ENCODE results near the gene RMND5A. TPM values are rescaled to one million over a fixed set of nuclear protein-coding genes. Genes with fewer than 3 reads are reported as not detected.

The RMND5A gene
- total RNA-seq, 1 donor from 2014 or later: 29.1 TPM

- no peak for DNase-seq (ENCODE audit: extremely low read depth, low read depth, low spot score)
These were observed 40.3 kb downstream of the RMND5A start for GRCh38 chr2:86760371-86760770.

GRCh38 chr2:86764661-86765309 is 44.7 kb downstream of the RMND5A start:
- peak; percentile 20 for DNase-seq (ENCODE audit: extremely low read depth, low read depth, low spot score)

DNA sequence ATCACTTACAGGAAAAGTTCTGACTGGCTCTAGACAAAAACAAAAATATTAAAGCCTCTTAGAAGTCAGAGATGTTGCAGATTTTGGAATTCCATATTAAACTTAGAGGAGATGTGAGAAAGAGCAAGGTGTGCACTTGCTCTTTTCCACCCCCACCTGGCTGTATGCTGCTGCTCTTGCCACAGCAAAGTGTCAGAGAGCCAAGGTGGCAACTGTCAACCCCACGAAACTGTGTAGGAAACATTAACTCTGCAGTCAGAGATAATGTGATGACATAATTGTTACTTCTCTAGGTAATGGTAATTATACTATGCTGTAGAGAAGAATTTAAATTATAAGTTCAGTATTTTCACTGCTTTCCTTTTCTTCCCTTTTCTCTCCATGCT is 45.2 kb downstream of the RMND5A start:
- no peak for DNase-seq (ENCODE audit: extremely low read depth, low read depth, low spot score)

DNA sequence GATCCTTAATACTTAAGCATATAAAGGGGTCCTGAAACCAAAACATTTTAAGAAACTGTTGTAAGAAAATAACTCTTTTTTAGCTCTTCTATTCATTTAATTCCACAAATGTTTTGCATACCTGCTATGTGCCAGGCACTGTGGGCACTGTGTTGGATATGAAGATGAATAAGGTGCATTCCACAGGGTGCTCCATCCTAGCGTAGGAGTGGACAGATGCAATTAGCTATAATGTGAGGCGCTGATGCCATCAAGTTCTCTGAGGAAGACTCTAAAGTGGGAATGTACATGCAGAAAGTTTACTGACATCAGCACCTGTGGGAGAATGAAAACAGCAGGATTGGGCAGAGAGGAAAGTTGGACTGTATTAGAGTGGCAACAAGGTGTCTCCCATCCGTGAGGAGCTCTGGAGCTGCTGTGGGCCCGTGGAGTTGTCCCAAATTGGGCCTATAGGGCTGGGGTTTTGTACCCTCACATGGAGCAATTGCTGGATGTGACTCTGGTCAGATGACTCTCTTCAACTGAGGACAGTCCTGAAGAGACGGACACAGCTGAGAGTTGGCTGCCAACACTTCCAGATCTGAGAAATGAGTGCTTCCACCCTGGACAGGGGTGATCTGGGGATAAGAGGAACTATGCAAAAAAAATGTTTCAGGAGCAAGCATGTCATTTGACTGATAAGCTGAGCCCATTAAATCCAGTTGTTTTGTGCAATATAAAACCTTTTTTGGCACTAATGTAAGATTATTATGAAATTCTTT is 48.3 kb downstream of the RMND5A start:
- no peak for DNase-seq (ENCODE audit: extremely low read depth, low read depth, low spot score)

- no peak for DNase-seq (ENCODE audit: extremely low read depth, low read depth, low spot score)
These were observed 49.7 kb downstream of the RMND5A start for GRCh38 chr2:86769838-86770237.

GRCh38 chr2:86770816-86771301 is 50.8 kb downstream of the RMND5A start:
- no peak for DNase-seq (ENCODE audit: extremely low read depth, low read depth, low spot score)

DNA sequence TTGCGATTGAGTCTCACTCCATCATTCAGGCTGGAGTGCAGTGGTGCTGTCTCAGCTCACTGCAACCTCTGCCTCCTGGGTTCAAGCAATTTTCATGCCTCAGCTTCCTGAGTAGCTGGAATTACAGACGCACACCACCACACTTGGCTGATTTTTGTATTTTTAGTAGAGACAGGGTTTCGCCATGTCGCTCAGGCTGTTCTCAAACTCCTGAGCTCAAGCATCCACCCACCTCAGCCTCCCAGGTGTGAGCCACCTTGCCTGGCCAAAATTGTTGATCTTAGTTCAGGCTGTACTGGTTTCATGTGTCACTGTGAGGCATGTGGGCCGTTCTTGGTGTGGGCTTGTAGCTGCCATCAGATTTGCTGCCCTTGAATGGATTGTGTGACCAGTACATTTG is 52.5 kb downstream of the RMND5A start:
- DNase-seq (ENCODE audit: extremely low read depth, low read depth, low spot score): no peak

DNA sequence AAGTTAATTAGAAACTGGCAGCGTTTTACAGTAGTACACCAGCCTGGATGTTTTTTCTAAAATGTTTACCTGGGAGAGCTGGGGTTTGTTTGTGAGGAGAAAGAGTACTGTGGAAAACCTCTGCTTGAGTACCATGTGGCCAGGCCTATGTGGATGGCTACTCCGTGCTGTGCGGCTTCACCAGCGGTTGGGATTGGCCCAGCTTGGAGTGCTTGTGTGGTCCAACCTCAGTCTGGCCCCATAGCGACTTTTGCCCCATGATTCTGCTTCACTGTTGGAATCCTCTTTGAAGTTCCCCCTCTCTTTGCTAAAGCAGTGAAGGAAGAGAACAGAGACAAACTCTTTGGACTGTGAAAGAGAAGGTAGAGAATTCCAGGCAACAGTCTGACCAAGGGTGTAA is 54.8 kb downstream of the RMND5A start:
- DNase-seq (ENCODE audit: extremely low read depth, low read depth, low spot score): no peak

- DNase-seq (ENCODE audit: extremely low read depth, low read depth, low spot score): no peak
These were observed 55.2 kb downstream of the RMND5A start for GRCh38 chr2:86775338-86775737.

DNA sequence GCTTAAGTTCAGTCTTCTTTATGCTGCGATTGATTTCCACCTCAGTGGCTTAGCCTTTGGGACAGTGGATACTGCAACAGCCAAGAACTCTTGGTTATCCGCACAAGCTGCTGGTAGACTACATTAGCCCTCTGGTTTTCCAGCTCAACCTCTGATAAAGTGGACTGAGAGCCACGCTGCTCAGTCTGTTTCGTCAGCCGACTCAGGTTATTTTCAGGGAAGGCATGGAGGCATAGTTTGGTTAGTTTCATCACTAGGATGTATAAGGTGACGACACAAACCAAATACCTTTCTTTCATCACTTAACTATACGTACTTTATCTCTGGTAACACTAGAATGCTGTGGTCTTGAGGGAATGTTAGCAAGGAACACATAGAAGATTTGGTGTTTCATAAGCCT is 56.4 kb downstream of the RMND5A start:
- no peak for DNase-seq (ENCODE audit: extremely low read depth, low read depth, low spot score)

DNA sequence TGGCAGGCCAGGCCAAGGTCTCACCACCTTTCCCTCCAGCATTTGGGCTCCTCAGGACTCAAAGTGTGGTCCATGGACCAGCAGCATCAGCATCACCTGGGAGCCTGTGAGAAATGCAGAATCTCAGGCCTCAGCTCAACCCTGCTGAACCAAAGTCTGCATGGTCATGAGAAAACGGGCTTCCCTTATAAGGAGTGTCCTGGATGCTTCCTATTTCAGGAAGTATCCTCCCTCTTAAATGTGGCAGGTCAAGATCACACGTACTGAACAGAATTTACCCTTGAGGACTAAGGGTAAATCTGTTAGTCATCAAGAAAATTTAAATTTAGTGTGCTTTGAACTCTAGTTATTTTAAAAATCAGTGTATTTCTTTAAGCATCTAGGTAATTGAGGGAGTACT is 58.9 kb downstream of the RMND5A start:
- no peak for DNase-seq (ENCODE audit: extremely low read depth, low read depth, low spot score)

GRCh38 chr2:86779971-86780370 is 59.9 kb downstream of the RMND5A start:
- DNase-seq (ENCODE audit: extremely low read depth, low read depth, low spot score): no peak

DNA sequence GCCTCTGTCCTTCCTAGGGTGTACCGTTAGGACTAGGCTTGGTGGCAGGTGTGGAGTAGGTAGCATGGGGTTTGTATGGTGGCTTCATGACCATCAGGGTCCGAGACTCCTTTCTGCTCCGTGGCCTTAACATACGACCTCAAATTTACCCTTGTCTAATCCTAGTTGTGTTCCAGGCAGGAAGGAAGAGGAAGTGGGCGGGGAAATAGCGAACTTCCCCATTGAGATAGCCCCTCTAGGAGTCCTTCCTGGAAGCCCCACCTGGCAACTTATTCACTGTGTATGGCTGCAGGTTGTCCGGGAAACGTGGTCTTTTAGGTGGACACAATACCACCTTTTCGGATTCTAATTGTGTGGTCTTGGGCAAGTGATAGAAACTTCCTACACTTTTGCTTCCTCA is 61.3 kb downstream of the RMND5A start:
- DNase-seq (ENCODE audit: extremely low read depth, low read depth, low spot score): no peak

- no peak for DNase-seq (ENCODE audit: extremely low read depth, low read depth, low spot score)
These were observed 62.7 kb downstream of the RMND5A start for GRCh38 chr2:86782748-86783147.

DNA sequence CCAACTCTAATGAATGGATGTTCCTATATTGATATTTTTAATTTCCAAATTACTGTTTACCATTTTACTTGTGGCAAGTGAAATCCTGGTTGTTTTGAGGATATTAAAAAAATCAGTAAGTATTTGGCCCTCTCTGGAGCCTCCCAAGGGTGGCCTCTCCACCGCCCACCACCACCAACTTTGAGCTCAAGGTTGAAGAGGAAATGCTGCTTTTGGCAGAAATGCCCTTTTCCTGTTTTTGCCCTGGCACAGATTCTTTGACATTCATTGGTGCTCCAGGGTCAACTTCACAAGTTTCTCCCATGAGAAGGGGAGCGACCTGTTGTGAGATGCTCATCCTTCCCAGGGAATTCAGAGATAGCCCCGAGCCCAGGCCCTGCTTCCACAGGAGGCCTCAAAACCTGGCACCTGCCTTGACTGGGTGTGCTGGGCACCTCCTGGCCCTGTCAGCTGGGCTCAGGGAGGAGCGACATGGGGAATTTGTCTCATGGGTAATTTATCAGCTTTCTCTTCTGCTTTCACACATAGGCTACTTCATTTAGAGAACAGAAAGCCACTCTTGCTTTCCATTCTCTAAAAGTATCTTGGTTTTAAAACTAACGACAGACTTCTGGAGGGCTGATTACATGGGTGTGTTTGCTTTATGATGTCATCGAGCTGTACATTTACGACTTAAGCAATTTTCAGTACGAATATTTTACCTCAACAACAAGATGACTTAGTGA is 63.7 kb downstream of the RMND5A start:
- no peak for DNase-seq (ENCODE audit: extremely low read depth, low read depth, low spot score)

GRCh38 chr2:86785456-86785855 is 65.4 kb downstream of the RMND5A start:
- no peak for DNase-seq (ENCODE audit: extremely low read depth, low read depth, low spot score)

GRCh38 chr2:86786001-86786536 is 66.0 kb downstream of the RMND5A start:
- no peak for DNase-seq (ENCODE audit: extremely low read depth, low read depth, low spot score)

DNA sequence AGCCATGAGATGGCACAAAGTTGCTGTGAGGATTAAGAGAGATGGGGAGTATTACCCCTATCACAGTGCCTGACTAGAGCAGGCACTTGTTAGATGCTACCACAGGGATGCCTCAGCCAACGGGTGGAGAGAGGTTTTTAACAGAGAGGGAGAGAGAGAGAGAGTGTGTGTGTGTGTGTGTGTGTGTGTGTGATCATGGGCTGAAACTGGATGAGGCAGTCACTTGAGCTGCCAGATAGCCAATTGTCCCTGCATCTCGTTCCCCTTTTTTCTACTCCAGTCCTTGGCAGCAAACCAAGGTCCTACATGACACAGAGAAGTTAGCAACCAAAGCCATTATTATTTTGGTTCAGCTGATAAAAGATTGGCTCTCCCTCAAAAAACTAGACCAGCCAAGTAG is 67.6 kb downstream of the RMND5A start:
- DNase-seq (ENCODE audit: extremely low read depth, low read depth, low spot score): no peak

DNA sequence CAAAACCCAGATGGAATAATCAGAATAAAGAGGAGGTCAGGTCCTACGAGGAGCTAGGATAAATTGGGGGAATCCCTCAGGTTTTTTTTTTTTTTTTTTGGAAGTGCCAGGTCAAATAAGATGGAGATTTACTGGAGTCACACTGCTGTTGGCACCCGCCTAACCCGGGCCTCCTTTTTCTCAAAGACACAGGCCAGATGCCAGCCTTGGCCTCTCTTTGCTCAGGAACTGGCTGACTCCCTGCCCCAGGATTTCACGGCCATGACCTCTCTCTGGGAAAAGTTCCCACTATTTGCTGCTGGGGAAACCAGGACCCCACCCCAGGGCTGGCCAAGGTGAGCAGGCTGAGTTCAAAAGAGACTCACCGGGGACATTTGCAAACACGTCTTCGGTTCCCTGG is 68.1 kb downstream of the RMND5A start:
- no peak for DNase-seq (ENCODE audit: extremely low read depth, low read depth, low spot score)

DNA sequence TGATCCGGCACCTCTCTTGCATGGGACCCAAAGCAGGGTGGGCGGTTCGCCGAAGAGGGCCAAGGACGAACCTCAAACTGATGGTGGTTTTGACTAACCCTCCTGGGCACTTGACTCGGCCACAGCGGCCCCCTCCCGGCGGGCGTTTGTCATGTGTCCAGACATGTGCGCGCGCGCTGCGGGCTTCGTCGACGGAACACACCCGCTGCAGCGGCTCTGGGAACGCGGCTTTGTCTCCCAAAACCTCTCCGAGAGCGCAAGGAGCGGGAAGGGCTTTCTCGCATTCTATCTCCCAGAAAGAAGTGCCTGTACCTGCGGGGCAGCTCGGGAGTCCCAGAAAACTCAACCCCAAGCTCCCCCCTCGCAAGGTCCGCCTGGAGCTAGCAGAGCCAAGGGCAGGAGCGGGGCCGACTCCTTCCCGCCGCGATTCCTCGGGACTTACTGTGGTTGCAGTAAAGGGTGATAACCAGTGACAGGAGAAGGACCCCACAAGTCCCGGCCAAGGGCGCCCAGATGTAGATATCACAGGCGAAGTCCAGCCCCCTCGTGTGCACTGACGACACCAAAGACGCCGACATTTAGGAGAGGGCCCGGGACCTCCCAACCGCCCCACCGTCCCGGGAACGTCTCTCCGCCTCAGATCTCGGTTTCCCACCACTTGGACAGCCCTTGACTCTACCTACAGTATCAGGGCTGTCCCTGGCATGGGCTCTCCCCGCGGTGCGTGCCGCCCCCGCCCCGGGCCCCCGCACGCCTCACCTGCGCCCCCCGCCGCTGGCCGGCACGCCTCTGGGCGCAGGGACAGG is 69.0 kb downstream of the RMND5A start:
- no peak for DNase-seq (ENCODE audit: extremely low read depth, low read depth, low spot score)

DNA sequence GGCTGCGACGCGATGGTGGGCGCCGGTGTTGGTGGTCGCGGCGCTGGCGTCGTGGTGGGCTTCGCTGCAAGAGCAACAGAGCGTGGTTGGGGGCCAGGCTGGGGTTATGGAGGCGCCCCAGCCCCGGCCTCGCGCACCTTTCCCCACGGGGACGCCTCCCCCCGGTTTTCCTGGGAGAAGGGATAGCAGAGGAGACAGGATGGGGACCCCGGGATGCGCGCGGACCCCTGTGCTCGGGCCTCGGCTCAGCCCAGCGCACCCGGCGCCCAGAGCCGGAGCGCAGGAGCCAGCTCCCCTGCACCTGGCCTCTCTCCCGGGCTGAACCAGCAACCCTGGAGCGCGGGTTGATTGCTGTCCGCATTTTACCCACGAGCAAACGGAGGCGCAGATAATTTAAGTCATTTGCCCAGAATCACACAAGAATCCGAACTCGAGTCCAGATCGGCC is 69.6 kb downstream of the RMND5A start:
- DNase-seq (ENCODE audit: extremely low read depth, low read depth, low spot score): no peak

Measured in glomerular endothelial cell (primary cell).